ENCODE measurements around the gene CDC42SE1.

Gene CDC42SE1

DNA sequence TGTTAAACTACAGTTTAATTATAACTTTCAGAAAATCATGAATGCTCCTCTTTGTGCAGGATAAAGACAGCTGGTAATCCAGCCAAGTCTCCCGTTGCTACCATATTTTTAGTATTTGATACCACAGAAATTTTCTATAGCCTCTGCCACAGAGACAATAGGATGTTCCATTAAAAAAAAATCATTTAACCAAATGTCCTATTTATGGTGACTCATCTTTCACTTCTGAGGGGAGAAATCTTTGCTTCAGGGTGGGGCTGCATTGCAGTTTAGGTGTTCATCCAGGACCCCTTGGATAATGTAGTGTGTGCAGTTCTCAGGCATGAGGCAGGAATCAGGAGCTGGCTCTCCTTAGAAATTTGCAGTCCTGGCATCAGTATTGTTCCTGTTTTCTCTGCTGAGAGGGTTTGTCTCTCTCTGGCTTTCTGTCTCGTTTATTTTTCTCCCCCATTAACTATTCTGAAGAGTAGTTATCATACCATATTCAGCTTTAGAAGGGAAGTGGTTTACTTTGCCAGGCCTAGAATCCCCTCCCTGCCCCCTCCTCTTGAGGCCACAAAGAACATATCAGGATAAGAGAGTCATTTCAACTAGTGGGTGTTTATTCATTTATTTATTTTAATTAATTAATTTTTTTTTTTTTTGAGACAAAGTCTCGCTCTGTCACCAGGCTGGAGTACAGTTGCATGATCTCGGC is 48.1 kb downstream of the CDC42SE1 start:
- Histone ChIP-seq H3K27ac (no peak overlapping the region), H3K4me3 (ENCODE audit: low read depth, low read length) (no peak overlapping the region), H3K4me1 (peaks cover 15% of the 10 kb centered on the region), H3K9me3 (ENCODE audit: control insufficient read depth, low read length) (no peaks in the 10 kb centered on the region), H3K9ac (no peak overlapping the region), H2AFZ (no peak overlapping the region), H3K27me3 (ENCODE audit: control insufficient read depth, insufficient read depth, low read length) (no peaks in the 10 kb centered on the region), H3K4me2 (ENCODE audit: low read length) (no peak overlapping the region), H3K36me3 (ENCODE audit: control insufficient read depth, insufficient read depth, low read length) (no peaks in the 10 kb centered on the region), H3K79me2 (peaks cover 4% of the 10 kb centered on the region)
- TF ChIP-seq, protein P1, sequence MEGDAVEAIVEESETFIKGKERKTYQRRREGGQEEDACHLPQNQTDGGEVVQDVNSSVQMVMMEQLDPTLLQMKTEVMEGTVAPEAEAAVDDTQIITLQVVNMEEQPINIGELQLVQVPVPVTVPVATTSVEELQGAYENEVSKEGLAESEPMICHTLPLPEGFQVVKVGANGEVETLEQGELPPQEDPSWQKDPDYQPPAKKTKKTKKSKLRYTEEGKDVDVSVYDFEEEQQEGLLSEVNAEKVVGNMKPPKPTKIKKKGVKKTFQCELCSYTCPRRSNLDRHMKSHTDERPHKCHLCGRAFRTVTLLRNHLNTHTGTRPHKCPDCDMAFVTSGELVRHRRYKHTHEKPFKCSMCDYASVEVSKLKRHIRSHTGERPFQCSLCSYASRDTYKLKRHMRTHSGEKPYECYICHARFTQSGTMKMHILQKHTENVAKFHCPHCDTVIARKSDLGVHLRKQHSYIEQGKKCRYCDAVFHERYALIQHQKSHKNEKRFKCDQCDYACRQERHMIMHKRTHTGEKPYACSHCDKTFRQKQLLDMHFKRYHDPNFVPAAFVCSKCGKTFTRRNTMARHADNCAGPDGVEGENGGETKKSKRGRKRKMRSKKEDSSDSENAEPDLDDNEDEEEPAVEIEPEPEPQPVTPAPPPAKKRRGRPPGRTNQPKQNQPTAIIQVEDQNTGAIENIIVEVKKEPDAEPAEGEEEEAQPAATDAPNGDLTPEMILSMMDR (IDR thresholded peaks at IDR 0.05) = no peak

DNA sequence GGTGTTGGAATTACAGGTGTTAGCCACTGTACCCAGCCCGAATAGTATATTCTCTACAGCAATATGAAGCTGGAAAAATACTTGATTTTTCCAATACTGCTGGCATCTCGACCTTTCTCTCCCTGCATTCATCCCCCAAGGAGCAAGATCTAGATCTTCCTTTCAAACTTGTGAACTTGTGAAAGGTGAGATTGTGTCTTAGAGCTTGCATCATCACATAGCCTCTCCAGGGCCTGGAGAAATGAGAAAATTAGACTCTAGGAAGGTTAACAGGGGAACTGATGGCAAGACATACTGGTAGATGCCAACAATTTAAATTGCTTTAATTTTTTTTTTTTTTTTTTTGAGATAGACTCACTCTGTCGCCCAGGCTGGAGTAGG is 49.1 kb downstream of the CDC42SE1 start:
- Histone ChIP-seq H3K27me3 (ENCODE audit: control insufficient read depth, insufficient read depth, low read length) (no peaks in the 10 kb centered on the region), H3K79me2 (peaks cover 2% of the 10 kb centered on the region), H3K9me3 (ENCODE audit: control insufficient read depth, low read length) (no peaks in the 10 kb centered on the region), H3K4me1 (peaks cover 15% of the 10 kb centered on the region), H3K4me2 (ENCODE audit: low read length) (no peak overlapping the region), H3K9ac (no peak overlapping the region), H3K4me3 (ENCODE audit: low read depth, low read length) (no peak overlapping the region), H3K27ac (no peak overlapping the region), H2AFZ (no peak overlapping the region), H3K36me3 (ENCODE audit: control insufficient read depth, insufficient read depth, low read length) (no peaks in the 10 kb centered on the region)
- TF ChIP-seq, protein P1 (IDR thresholded peaks at IDR 0.05) = no peak

DNA sequence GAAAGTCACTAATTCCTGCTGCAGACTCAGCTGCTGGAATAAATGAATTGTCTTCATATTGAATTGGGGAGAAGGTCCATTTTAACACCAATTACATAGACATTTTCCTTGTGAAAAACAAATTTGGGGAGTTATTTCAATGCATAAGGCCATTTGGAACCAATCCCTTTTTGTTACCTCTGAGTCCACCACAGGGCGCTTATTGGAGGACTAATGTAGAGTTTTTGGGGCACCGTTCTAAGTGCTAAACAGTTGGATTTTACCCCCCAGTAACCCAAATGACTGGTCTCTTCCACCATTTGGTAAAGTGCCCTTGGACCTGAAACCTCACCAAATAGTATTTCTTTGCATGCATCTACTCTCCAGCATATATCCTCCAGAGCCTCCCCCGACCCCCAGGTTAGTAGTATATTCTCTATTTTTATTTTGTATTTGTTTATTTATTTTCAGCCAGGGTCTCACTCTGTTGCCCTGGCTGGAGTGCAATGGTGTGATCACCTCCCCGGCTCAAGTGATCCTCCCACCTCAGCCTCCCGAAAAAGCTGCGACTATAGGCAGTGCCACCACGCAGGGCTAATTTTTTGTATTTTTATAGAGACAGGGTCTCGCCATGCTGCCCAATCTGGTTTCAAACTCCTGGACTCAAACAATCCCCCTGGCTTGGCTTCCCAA is 49.6 kb downstream of the CDC42SE1 start:
- Histone ChIP-seq H3K36me3 (ENCODE audit: control insufficient read depth, insufficient read depth, low read length) (no peaks in the 10 kb centered on the region), H3K79me2 (peaks cover 2% of the 10 kb centered on the region), H3K9ac (no peak overlapping the region), H3K27ac (no peak overlapping the region), H3K9me3 (ENCODE audit: control insufficient read depth, low read length) (no peaks in the 10 kb centered on the region), H3K4me2 (ENCODE audit: low read length) (peak overlapping the region; percentile 81), H3K27me3 (ENCODE audit: control insufficient read depth, insufficient read depth, low read length) (no peaks in the 10 kb centered on the region), H3K4me3 (ENCODE audit: low read depth, low read length) (peak overlapping the region; percentile 79), H2AFZ (no peak overlapping the region), H3K4me1 (peaks cover 15% of the 10 kb centered on the region)
- TF ChIP-seq, protein P1 (IDR thresholded peaks at IDR 0.05) = no peak

DNA sequence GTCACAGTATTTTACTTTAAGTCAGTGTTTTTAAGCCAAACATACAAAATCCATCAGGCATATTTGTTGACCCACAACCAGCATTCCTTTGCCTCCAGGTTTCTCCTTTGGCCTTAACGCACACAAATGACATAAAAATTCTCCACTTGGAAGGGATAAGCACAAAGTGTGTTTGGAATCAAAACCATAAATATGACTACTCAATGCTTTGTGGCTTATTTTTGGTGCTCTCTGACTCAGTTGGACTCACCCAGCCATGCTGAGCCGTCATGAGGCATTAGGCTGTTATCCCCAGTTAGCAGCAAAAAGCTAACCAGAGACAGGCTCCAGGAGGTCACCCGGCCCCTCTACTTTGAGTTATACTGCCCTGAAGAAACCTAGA is 50.2 kb downstream of the CDC42SE1 start:
- peak overlapping the region; percentile 79 for H3K4me3 ChIP-seq (ENCODE audit: low read depth, low read length)
- peaks cover 1% of the 10 kb centered on the region for H3K79me2 ChIP-seq
- no peaks in the 10 kb centered on the region for H3K9me3 ChIP-seq (ENCODE audit: control insufficient read depth, low read length)
- TF ChIP-seq, protein P1 (IDR thresholded peaks at IDR 0.05) = no peak
- peak overlapping the region; percentile 81 for H3K4me2 ChIP-seq (ENCODE audit: low read length)
- peak overlapping the region; percentile 33 for H2AFZ ChIP-seq
- peak overlapping the region; percentile 95 for H3K27ac ChIP-seq
- H3K27me3 ChIP-seq (ENCODE audit: control insufficient read depth, insufficient read depth, low read length) = no peaks in the 10 kb centered on the region
- no peak overlapping the region for H3K9ac ChIP-seq
- H3K36me3 ChIP-seq (ENCODE audit: control insufficient read depth, insufficient read depth, low read length) = no peaks in the 10 kb centered on the region
- peaks cover 15% of the 10 kb centered on the region for H3K4me1 ChIP-seq
